Liver (tissue), 9 donors: ENCODE results near the gene ZNF536. TPM values are rescaled to one million over a fixed set of nuclear protein-coding genes. Genes with fewer than 3 reads are reported as not detected.

ENCODE experiments used
- DNase-seq: peaks from one replicate; pipeline ENCODE4 v3.0.0-alpha.2; 2017; ENCODE audit warnings: low spot score
- H3K27ac ChIP-seq, 2 donors: one replicate each; pipeline ENCODE4 v1.7.0; 2013; ENCODE audit warnings: inconsistent platforms in 2 of 2, low read length in 2 of 2, control low read depth in 1 of 2, low read depth in 1 of 2, mild to moderate bottlenecking in 1 of 2
- H3K27me3 ChIP-seq, 4 donors: one replicate each; pipeline versions ENCODE4 v1.6.1 to v1.7.0; 2013; ENCODE audit warnings: low read length in 3 of 4, inconsistent platforms in 1 of 4, mild to moderate bottlenecking in 1 of 4, moderate library complexity in 1 of 4; ENCODE audit not compliant: control insufficient read depth in 4 of 4, insufficient read depth in 4 of 4
- H3K36me3 ChIP-seq, 4 donors: one replicate each; pipeline versions ENCODE4 v1.6.1 to v1.7.0; 2013; ENCODE audit warnings: low read length in 3 of 4, mild to moderate bottlenecking in 3 of 4, low read depth in 1 of 4, moderate library complexity in 1 of 4; ENCODE audit not compliant: control insufficient read depth in 4 of 4, insufficient read depth in 3 of 4
- H3K4me1 ChIP-seq, 4 donors: one replicate each; pipeline versions ENCODE4 v1.6.1 to v1.7.0; 2013; ENCODE audit warnings: low read length in 3 of 4, mild to moderate bottlenecking in 3 of 4, moderate library complexity in 1 of 4; ENCODE audit not compliant: control insufficient read depth in 4 of 4, insufficient read depth in 4 of 4
- H3K4me3 ChIP-seq, 3 donors: one replicate each; pipeline versions ENCODE4 v1.6.1 to v1.7.0; 2013; ENCODE audit warnings: low read length in 3 of 3, control low read depth in 1 of 3, low read depth in 1 of 3, mild to moderate bottlenecking in 1 of 3
- H3K9ac ChIP-seq, 2 donors: one replicate each; pipeline ENCODE4 v1.7.0; 2013; ENCODE audit warnings: low read length in 2 of 2, mild to moderate bottlenecking in 2 of 2, moderate library complexity in 2 of 2, control low read depth in 1 of 2, low read depth in 1 of 2
- H3K9me3 ChIP-seq, 4 donors: one replicate each; pipeline versions ENCODE4 v1.6.1 to v1.7.0; 2013; ENCODE audit warnings: low read length in 3 of 4; ENCODE audit not compliant: control insufficient read depth in 4 of 4
- EGR1 ChIP-seq, 2 donors: IDR thresholded peaks; 2 replicates each; pipeline ENCODE4 v1.6.1; 2016 to 2018; ENCODE audit warnings: antibody characterized with exemption in 2 of 2, low read depth in 2 of 2
- FOXA1 ChIP-seq: IDR thresholded peaks from 2 replicates; pipeline ENCODE4 v1.6.1; 2016; ENCODE audit warnings: antibody characterized with exemption
- HNF4G ChIP-seq: IDR thresholded peaks from 2 replicates; pipeline ENCODE4 v1.6.1; 2016; ENCODE audit warnings: antibody characterized with exemption
- NR2F2 ChIP-seq: IDR thresholded peaks from 2 replicates; pipeline ENCODE4 v1.6.1; 2016; ENCODE audit warnings: antibody characterized with exemption
- RAD21 ChIP-seq, 2 donors: IDR thresholded peaks; 2 replicates each; pipeline ENCODE4 v1.6.1; 2016; ENCODE audit warnings: antibody characterized with exemption in 2 of 2, mild to moderate bottlenecking in 2 of 2
- RXRA ChIP-seq, 2 donors: IDR thresholded peaks; 2 replicates each; pipeline ENCODE4 v1.6.1; 2017 to 2018; ENCODE audit warnings: antibody characterized with exemption in 2 of 2, mild to moderate bottlenecking in 1 of 2
- SP1 ChIP-seq: IDR thresholded peaks from 2 replicates; pipeline ENCODE4 v1.6.1; 2018; ENCODE audit warnings: antibody characterized with exemption, mild to moderate bottlenecking
- TAF1 ChIP-seq: conservative IDR thresholded peaks from 2 replicates; pipeline ENCODE4 v1.6.1; 2016; ENCODE audit warnings: antibody characterized with exemption, mild to moderate bottlenecking
- YY1 ChIP-seq: IDR thresholded peaks from 2 replicates; pipeline ENCODE4 v1.6.1; 2016; ENCODE audit warnings: antibody characterized with exemption, mild to moderate bottlenecking
- WGBS: extraction: QIAGEN DNeasy Blood & Tissue Kit; methylation state at CpG from one replicate; pipeline ENCODE4 v1.1.7; 2013; 5-methylcytosine and 5-hydroxymethylcytosine counted together
- polyA plus RNA-seq, 2 donors: library from polyadenylated mRNA; stranded (reverse) in 1 of 2; unstranded in 1 of 2; fragments of 200-250 nt in 1 of 2; fragments of >200 nt in 1 of 2; fragmentation: Nextera tagmentation in 1 of 2; extraction: Ambion mirVana in 1 of 2; gene quantifications; one replicate each; pipeline versions ENCODE4 v1.2.1 to v1.2.3, GENCODE V29; 2013 to 2015
- total RNA-seq, 2 donors: library from RNA; depleted of rRNA; stranded (reverse); fragments of >200 nt; gene quantifications; one replicate each; pipeline ENCODE4 v1.2.3, GENCODE V29; 2014
- TF ChIP-seq, protein P1 (sequence below): fragments of 150-350 bp; IDR thresholded peaks from 2 replicates; pipeline ENCODE4 v1.5.1; 2017; ENCODE audit warnings: improper control_type of control experiment, low read depth, low read length; ENCODE audit not compliant: missing input control
- TF ChIP-seq, protein P2 (sequence below): IDR thresholded peaks from 2 replicates; pipeline ENCODE4 v1.6.1; 2016; ENCODE audit warnings: antibody characterized with exemption
- TF ChIP-seq, protein P3 (sequence below): IDR thresholded peaks from 2 replicates; pipeline ENCODE4 v1.6.1; 2016; ENCODE audit warnings: antibody characterized with exemption
- TF ChIP-seq, protein P4 (sequence below): IDR thresholded peaks from 2 replicates; pipeline ENCODE4 v1.6.1; 2016; ENCODE audit warnings: antibody characterized with exemption, mild to moderate bottlenecking
- TF ChIP-seq, protein P5 (sequence below): IDR thresholded peaks from 2 replicates; pipeline ENCODE4 v1.6.1; 2016; ENCODE audit warnings: antibody characterized with exemption
- donor health status: healthy.
- donor health status: healthy.
- donor health status: healthy.
- donor health status: healthy.
- donor health status: healthy.

ZNF536 gene
- total and polyA plus RNA-seq, 4 donors: 0.02 to 0.17 (median 0.08) TPM

DNA sequence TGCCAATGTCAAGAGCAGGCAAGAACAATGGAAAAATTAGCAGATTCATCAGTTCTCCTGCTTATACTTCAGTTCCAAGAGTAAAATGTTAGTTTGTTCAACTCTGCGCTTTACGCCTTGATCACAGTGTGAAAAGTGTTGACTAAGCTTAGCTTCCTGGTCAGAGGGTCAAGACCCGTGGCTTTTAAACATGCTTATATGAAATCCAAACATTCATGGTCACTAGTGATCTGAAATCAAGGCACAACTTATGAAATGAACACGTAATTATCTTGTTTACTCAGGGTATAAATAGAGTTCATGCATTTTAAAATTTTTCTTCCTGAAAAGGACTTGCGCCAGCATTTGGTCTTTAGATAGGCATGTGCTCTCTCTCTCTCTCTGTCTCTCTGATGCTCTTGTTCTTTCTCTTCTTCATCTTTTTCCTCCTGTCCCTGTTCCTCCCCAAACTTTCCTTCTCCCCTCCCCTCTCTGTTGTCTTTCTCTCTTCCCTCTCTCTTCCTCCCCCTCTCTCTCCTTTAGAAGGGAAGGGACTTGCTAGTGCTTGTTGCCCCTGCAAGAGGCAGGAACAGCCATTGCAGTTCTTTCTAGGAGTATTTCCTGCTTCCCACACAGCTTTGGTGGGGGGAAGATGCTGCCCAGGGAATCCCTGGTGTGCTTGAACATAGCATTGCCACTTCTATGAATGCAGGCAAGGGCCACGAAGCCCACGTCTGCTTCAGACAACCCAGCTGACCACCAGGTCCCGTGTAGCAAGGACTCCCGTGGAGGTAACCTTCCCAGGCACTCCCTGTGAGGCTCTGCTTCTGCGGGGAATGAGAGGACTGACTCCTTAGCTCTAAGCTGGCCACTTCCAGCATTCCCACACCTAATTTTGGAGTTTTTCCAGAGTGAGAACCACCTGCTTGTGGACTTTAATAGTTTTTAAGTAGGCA lies 7.1 kb upstream of the ZNF536 start:
- Histone ChIP-seq H3K27me3 (peaks cover 0 to 4% (median 3%) of the 10 kb centered on the region in 4 donors), H3K4me1 (no peaks in the 10 kb centered on the region), H3K4me3 (no peak overlapping the region), H3K36me3 (no peaks in the 10 kb centered on the region), H3K9me3 (no peaks in the 10 kb centered on the region), H3K27ac (no peak overlapping the region), H3K9ac (no peak overlapping the region)
- no peak for TF ChIP-seq FOXA1
- no peak for TF ChIP-seq NR2F2
- TF ChIP-seq, protein P1, sequence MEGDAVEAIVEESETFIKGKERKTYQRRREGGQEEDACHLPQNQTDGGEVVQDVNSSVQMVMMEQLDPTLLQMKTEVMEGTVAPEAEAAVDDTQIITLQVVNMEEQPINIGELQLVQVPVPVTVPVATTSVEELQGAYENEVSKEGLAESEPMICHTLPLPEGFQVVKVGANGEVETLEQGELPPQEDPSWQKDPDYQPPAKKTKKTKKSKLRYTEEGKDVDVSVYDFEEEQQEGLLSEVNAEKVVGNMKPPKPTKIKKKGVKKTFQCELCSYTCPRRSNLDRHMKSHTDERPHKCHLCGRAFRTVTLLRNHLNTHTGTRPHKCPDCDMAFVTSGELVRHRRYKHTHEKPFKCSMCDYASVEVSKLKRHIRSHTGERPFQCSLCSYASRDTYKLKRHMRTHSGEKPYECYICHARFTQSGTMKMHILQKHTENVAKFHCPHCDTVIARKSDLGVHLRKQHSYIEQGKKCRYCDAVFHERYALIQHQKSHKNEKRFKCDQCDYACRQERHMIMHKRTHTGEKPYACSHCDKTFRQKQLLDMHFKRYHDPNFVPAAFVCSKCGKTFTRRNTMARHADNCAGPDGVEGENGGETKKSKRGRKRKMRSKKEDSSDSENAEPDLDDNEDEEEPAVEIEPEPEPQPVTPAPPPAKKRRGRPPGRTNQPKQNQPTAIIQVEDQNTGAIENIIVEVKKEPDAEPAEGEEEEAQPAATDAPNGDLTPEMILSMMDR: no peak
- TF ChIP-seq, protein P2, sequence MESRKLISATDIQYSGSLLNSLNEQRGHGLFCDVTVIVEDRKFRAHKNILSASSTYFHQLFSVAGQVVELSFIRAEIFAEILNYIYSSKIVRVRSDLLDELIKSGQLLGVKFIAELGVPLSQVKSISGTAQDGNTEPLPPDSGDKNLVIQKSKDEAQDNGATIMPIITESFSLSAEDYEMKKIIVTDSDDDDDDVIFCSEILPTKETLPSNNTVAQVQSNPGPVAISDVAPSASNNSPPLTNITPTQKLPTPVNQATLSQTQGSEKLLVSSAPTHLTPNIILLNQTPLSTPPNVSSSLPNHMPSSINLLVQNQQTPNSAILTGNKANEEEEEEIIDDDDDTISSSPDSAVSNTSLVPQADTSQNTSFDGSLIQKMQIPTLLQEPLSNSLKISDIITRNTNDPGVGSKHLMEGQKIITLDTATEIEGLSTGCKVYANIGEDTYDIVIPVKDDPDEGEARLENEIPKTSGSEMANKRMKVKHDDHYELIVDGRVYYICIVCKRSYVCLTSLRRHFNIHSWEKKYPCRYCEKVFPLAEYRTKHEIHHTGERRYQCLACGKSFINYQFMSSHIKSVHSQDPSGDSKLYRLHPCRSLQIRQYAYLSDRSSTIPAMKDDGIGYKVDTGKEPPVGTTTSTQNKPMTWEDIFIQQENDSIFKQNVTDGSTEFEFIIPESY: no peak
- no peak for TF ChIP-seq TAF1
- TF ChIP-seq HNF4G: no peak
- TF ChIP-seq EGR1 (IDR thresholded peaks at IDR 0.05; ENCODE audit: low read depth in 2 of 2): no peak
- no peak for TF ChIP-seq RAD21 (IDR thresholded peaks at IDR 0.05)
- TF ChIP-seq, protein P3, sequence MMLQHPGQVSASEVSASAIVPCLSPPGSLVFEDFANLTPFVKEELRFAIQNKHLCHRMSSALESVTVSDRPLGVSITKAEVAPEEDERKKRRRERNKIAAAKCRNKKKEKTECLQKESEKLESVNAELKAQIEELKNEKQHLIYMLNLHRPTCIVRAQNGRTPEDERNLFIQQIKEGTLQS: no peak
- no peak for TF ChIP-seq RXRA (IDR thresholded peaks at IDR 0.05)
- TF ChIP-seq YY1: no peak
- TF ChIP-seq, protein P4, sequence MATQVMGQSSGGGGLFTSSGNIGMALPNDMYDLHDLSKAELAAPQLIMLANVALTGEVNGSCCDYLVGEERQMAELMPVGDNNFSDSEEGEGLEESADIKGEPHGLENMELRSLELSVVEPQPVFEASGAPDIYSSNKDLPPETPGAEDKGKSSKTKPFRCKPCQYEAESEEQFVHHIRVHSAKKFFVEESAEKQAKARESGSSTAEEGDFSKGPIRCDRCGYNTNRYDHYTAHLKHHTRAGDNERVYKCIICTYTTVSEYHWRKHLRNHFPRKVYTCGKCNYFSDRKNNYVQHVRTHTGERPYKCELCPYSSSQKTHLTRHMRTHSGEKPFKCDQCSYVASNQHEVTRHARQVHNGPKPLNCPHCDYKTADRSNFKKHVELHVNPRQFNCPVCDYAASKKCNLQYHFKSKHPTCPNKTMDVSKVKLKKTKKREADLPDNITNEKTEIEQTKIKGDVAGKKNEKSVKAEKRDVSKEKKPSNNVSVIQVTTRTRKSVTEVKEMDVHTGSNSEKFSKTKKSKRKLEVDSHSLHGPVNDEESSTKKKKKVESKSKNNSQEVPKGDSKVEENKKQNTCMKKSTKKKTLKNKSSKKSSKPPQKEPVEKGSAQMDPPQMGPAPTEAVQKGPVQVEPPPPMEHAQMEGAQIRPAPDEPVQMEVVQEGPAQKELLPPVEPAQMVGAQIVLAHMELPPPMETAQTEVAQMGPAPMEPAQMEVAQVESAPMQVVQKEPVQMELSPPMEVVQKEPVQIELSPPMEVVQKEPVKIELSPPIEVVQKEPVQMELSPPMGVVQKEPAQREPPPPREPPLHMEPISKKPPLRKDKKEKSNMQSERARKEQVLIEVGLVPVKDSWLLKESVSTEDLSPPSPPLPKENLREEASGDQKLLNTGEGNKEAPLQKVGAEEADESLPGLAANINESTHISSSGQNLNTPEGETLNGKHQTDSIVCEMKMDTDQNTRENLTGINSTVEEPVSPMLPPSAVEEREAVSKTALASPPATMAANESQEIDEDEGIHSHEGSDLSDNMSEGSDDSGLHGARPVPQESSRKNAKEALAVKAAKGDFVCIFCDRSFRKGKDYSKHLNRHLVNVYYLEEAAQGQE: no peak
- no peak for DNase-seq
- WGBS: 47% methylated on average over 10 of the region's 10 CpGs

DNA sequence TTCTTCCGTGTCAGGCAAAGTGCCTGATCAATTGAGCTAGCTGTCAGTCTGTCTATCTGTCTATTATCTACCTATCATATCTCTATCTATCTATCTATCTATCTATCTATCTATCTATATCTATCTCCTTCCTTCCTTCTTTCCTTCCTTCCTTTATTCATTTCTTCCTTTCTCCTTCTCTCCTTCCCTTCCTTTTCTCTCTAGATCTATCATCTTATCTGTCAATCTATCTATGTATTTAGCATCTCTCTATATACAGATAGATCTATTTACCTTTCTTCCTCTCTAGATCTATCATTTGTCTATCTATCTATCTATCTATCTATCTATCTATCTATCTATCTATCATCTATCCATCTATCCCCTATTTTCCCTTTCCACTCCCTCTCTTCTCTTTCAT lies 5.9 kb upstream of the ZNF536 start:
- peaks cover 0 to 4% (median 3%) of the 10 kb centered on the region in 4 donors for H3K27me3 ChIP-seq
- no peaks in the 10 kb centered on the region for H3K9me3 ChIP-seq
- no peak overlapping the region for H3K9ac ChIP-seq
- H3K36me3 ChIP-seq: no peaks in the 10 kb centered on the region
- no peaks in the 10 kb centered on the region for H3K4me1 ChIP-seq
- H3K27ac ChIP-seq: no peak overlapping the region
- DNase-seq: no peak
- no peak overlapping the region for H3K4me3 ChIP-seq
- WGBS: 0% methylated on average over 1 of the region's 1 CpG
- TF ChIP-seq SP1: no peak
- TF ChIP-seq, protein P2: no peak
- TF ChIP-seq, protein P4: no peak
- TF ChIP-seq, protein P5, sequence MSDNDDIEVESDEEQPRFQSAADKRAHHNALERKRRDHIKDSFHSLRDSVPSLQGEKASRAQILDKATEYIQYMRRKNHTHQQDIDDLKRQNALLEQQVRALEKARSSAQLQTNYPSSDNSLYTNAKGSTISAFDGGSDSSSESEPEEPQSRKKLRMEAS: no peak
- TF ChIP-seq TAF1: no peak
- TF ChIP-seq HNF4G: no peak
- TF ChIP-seq EGR1 (IDR thresholded peaks at IDR 0.05; ENCODE audit: low read depth in 2 of 2): no peak
- TF ChIP-seq NR2F2: no peak
